WERI-Rb-1 (cell line): ENCODE results near the gene CEP44.
"Not testable (repeated sequence)": the region's sequence is repeated elsewhere in the genome, so short reads cannot be mapped to it uniquely, and the experiment has no call there.

Source experiments
- DNase-seq: peaks from one replicate; pipeline ENCODE4 v3.0.0-alpha.2; 2020
- H3K27ac ChIP-seq: fragments of 250-450 bp; sonication (Bioruptor Pico); 2 replicates; pipeline ENCODE4 v1.5.1; 2020; ENCODE audit warnings: mild to moderate bottlenecking, moderate library complexity
- H3K27me3 ChIP-seq: fragments of 250-450 bp; sonication (Bioruptor Pico); 2 replicates; pipeline ENCODE4 v1.5.1; 2021; ENCODE audit warnings: mild to moderate bottlenecking, low read depth, moderate library complexity; ENCODE audit not compliant: insufficient read depth, severe bottlenecking
- H3K36me3 ChIP-seq: fragments of 250-450 bp; sonication (Bioruptor Pico); 2 replicates; pipeline ENCODE4 v1.5.1; 2020; ENCODE audit warnings: mild to moderate bottlenecking, moderate library complexity
- H3K4me3 ChIP-seq: 2 replicates; pipeline ENCODE4 v1.5.1; 2011; ENCODE audit warnings: low read depth, mild to moderate bottlenecking, control low read depth, low read length
- H3K9me3 ChIP-seq: fragments of 250-450 bp; sonication (Bioruptor Pico); 2 replicates; pipeline ENCODE4 v1.5.1; 2021; ENCODE audit warnings: mild to moderate bottlenecking, moderate library complexity; ENCODE audit not compliant: severe bottlenecking
- CTCF ChIP-seq: IDR thresholded peaks from 2 replicates; pipeline ENCODE4 v1.5.1; 2011; ENCODE audit warnings: low read depth, mild to moderate bottlenecking, control low read depth, inconsistent platforms, low read length

CEP44 gene

GRCh38 chr4:174259580-174259979 lies 24.1 kb upstream of the CEP44 start:
- no peak for TF ChIP-seq CTCF
- no peak overlapping the region for H3K27ac ChIP-seq
- no peak for DNase-seq
- H3K4me3 ChIP-seq = no peak overlapping the region
- H3K36me3 ChIP-seq = peaks cover 3% of the 10 kb centered on the region
- no peaks in the 10 kb centered on the region for H3K9me3 ChIP-seq
- no peaks in the 10 kb centered on the region for H3K27me3 ChIP-seq

GRCh38 chr4:174260099-174260498 lies 23.6 kb upstream of the CEP44 start:
- no peak overlapping the region for H3K27ac ChIP-seq
- DNase-seq = no peak
- H3K36me3 ChIP-seq = peaks cover 3% of the 10 kb centered on the region
- no peak overlapping the region for H3K4me3 ChIP-seq
- H3K9me3 ChIP-seq = no peaks in the 10 kb centered on the region
- no peaks in the 10 kb centered on the region for H3K27me3 ChIP-seq
- TF ChIP-seq CTCF = no peak

- H3K27ac ChIP-seq, H3K27me3 ChIP-seq, H3K4me3 ChIP-seq, H3K9me3 ChIP-seq, H3K36me3 ChIP-seq, DNase-seq: not testable (repeated sequence)
These were observed 22.3 kb upstream of the CEP44 start for GRCh38 chr4:174261432-174261831.

GRCh38 chr4:174262624-174263444 lies 20.9 kb upstream of the CEP44 start:
- no peaks in the 10 kb centered on the region for H3K9me3 ChIP-seq
- no peak for DNase-seq

GRCh38 chr4:174263445-174263736 lies 20.3 kb upstream of the CEP44 start:
- no peak for DNase-seq
- no peaks in the 10 kb centered on the region for H3K9me3 ChIP-seq
- H3K4me3 ChIP-seq = no peak overlapping the region
- H3K27me3 ChIP-seq = no peaks in the 10 kb centered on the region
- no peak overlapping the region for H3K27ac ChIP-seq
- no peaks in the 10 kb centered on the region; the same call in 1 of the 2 replicates for H3K36me3 ChIP-seq
- no peak for TF ChIP-seq CTCF

More at GRCh38 chr4:174262624-174263444, 20.9 kb upstream of the CEP44 start:
- H3K4me3 ChIP-seq = no peak overlapping the region
- H3K36me3 ChIP-seq = no peaks in the 10 kb centered on the region; the same call in 1 of the 2 replicates
- no peaks in the 10 kb centered on the region for H3K27me3 ChIP-seq
- no peak overlapping the region for H3K27ac ChIP-seq
- no peak for TF ChIP-seq CTCF

- DNase-seq = peak; percentile 44
- Histone ChIP-seq H3K4me3 (peak overlapping the region; percentile 7), H3K27ac (peak overlapping the region; percentile 74), H3K36me3 (no peaks in the 10 kb centered on the region; the same call in 1 of the 2 replicates), H3K9me3 (no peaks in the 10 kb centered on the region), H3K27me3 (no peaks in the 10 kb centered on the region)
- no peak for TF ChIP-seq CTCF
These were observed 17.8 kb upstream of the CEP44 start for GRCh38 chr4:174265916-174266315.
